HepG2 (cell line): ENCODE measurements around the gene SGO1. TPM values are rescaled to one million over a fixed set of nuclear protein-coding genes. Genes with fewer than 3 reads are reported as not detected.

Experiments used
- ATAC-seq: fragments of 200-7000 bp; cut with Tn5 transposase; 3 replicates; pipeline ENCODE4 v1.9.1; 2020; ENCODE audit warnings: mild to moderate bottlenecking, moderate library complexity
- BruUV-seq: library from RNA; stranded (reverse); fragments of 400-500 nt; replicated peaks from 2 replicates; lab custom pipeline; 2021; lab: Mats Ljungman, UMichigan
- CTCF ChIA-PET: fragments of 300-600 bp; formaldehyde crosslinking; extraction: SDS; loops from one replicate; lab custom pipeline; 2021; ENCODE audit warnings: low total read pairs, inconsistent platforms, low intra/inter-chr PET ratio; lab: Yijun Ruan, JAX
- POLR2A ChIA-PET: fragments of 350-600 bp; sonication (Branson Sonifier 250); formaldehyde crosslinking; loops from one replicate; lab custom pipeline; 2020; ENCODE audit warnings: antibody characterized with exemption, inconsistent platforms; lab: Yijun Ruan, JAX
- DNase-seq: peaks from one replicate; pipeline ENCODE4 v3.0.0-alpha.2; 2015; ENCODE audit warnings: low spot score
- FAIRE-seq: peaks from 3 replicates; lab custom pipeline; 2011; peaks lifted over from hg19 to GRCh38; lab: Jason Lieb, UNC
- H2AFZ ChIP-seq: one replicate; pipeline ENCODE4 v1.6.1; 2011; ENCODE audit warnings: low read length, inconsistent platforms
- H3K27ac ChIP-seq: fragments of 300-600 bp; 3 replicates; pipeline ENCODE4 v1.8.0; 2011; ENCODE audit warnings: mixed run types, mild to moderate bottlenecking, mixed read lengths, low read length, inconsistent platforms; ENCODE audit not compliant: insufficient read depth; ENCODE audit errors: extremely low read length
- H3K27me3 ChIP-seq, 2 experiments: fragments of 200-600 bp in 1 of 2; 2 replicates in 1 of 2; 3 replicates in 1 of 2; pipeline versions ENCODE4 v1.6.0 to v1.8.0; 2011; ENCODE audit warnings: low read length in 2 of 2, mild to moderate bottlenecking in 2 of 2, moderate library complexity in 2 of 2, inconsistent platforms in 1 of 2; ENCODE audit not compliant: insufficient read depth in 2 of 2, control insufficient read depth in 1 of 2
- H3K36me3 ChIP-seq, 2 experiments: fragments of 200-600 bp in 1 of 2; replicated peaks in 1 of 2; 2 replicates in 1 of 2; 3 replicates in 1 of 2; pipeline versions ENCODE4 v1.5.1 to v1.8.0; 2011; ENCODE audit warnings: low read length in 2 of 2, inconsistent platforms in 1 of 2; ENCODE audit not compliant: insufficient read depth in 2 of 2, control insufficient read depth in 1 of 2
- H3K4me1 ChIP-seq: 2 replicates; pipeline ENCODE4 v1.5.1; 2012; ENCODE audit warnings: low read length, inconsistent platforms; ENCODE audit not compliant: insufficient read depth
- H3K4me2 ChIP-seq: 2 replicates; pipeline ENCODE4 v1.6.0; 2011; ENCODE audit warnings: low read depth, low read length, inconsistent platforms
- H3K4me3 ChIP-seq, 3 experiments: fragments of 200-600 bp in 1 of 3; sonication (generic), shearing (Covaris generic) in 1 of 3; replicated peaks in 1 of 3; 2 replicates each; pipeline ENCODE4 v1.5.1; 2011 to 2016; ENCODE audit warnings: low read length in 3 of 3, inconsistent platforms in 2 of 3, low read depth in 2 of 3, mild to moderate bottlenecking in 2 of 3, control low read depth in 1 of 3, mixed read lengths in 1 of 3; ENCODE audit not compliant: insufficient read depth in 1 of 3
- H3K79me2 ChIP-seq: one replicate; pipeline ENCODE4 v1.6.1; 2011; ENCODE audit warnings: low read length, inconsistent platforms; ENCODE audit not compliant: insufficient read depth
- H3K9ac ChIP-seq: 2 replicates; pipeline ENCODE4 v1.6.0; 2011; ENCODE audit warnings: mild to moderate bottlenecking, low read depth, low read length, inconsistent platforms; ENCODE audit not compliant: insufficient read depth
- H3K9me3 ChIP-seq: 2 replicates; pipeline ENCODE4 v1.5.1; 2012; ENCODE audit warnings: mild to moderate bottlenecking, low read length
- H4K20me1 ChIP-seq: 2 replicates; pipeline ENCODE4 v1.6.0; 2011; ENCODE audit warnings: inconsistent platforms, mild to moderate bottlenecking, low read length, moderate library complexity; ENCODE audit not compliant: insufficient read depth
- ATF3 ChIP-seq: sonication (generic); formaldehyde crosslinking; IDR thresholded peaks from 2 replicates; pipeline ENCODE4 v1.4.0; 2020; ENCODE audit warnings: missing genetic modification reagents
- ATF4 ChIP-seq, 2 experiments: fragments of 450-650 bp in 1 of 2; sonication (generic) in 1 of 2; formaldehyde crosslinking; IDR thresholded peaks; 2 replicates each; pipeline versions ENCODE4 v1.5.0 to v1.8.0; 2020 to 2022; ENCODE audit warnings: mild to moderate bottlenecking in 1 of 2, missing genetic modification reagents in 1 of 2
- BHLHE40 ChIP-seq: IDR thresholded peaks from 2 replicates; pipeline ENCODE4 v1.6.1; 2011; ENCODE audit warnings: low read length, improper control_type of control experiment
- CEBPB ChIP-seq: IDR thresholded peaks from 2 replicates; pipeline ENCODE4 v1.6.1; 2011; ENCODE audit warnings: low read depth, low read length, improper control_type of control experiment, borderline replicate concordance
- CEBPG ChIP-seq: IDR thresholded peaks from 2 replicates; pipeline ENCODE4 v1.6.1; 2016
- EHMT2 ChIP-seq: fragments of 200-600 bp; sonication (generic); IDR thresholded peaks from 2 replicates; pipeline ENCODE4 v1.7.0; 2017; ENCODE audit warnings: antibody characterized with exemption, low read depth, low read length, borderline replicate concordance
- FOSL1 ChIP-seq: sonication (generic); formaldehyde crosslinking; IDR thresholded peaks from 2 replicates; pipeline ENCODE4 v1.9.0; 2021; ENCODE audit warnings: missing genetic modification reagents, borderline replicate concordance
- FOXO1 ChIP-seq: sonication (generic); formaldehyde crosslinking; IDR thresholded peaks from 2 replicates; pipeline ENCODE4 v1.4.0; 2020; ENCODE audit warnings: missing genetic modification reagents
- GATAD2A ChIP-seq: IDR thresholded peaks from 2 replicates; pipeline ENCODE4 v1.6.1; 2016
- GFI1 ChIP-seq: sonication (generic); formaldehyde crosslinking; IDR thresholded peaks from 2 replicates; pipeline ENCODE4 v1.5.0; 2020; ENCODE audit warnings: missing genetic modification reagents, mild to moderate bottlenecking, borderline replicate concordance
- HNRNPK ChIP-seq: fragments of 200-400 bp; formaldehyde crosslinking; IDR thresholded peaks from 2 replicates; pipeline ENCODE4 v1.6.1; 2018; ENCODE audit warnings: low read length, low read depth, moderate library complexity, mild to moderate bottlenecking; ENCODE audit not compliant: poor library complexity, severe bottlenecking
- JUNB ChIP-seq: sonication (generic); formaldehyde crosslinking; IDR thresholded peaks from 2 replicates; pipeline ENCODE4 v1.8.0; 2022; ENCODE audit warnings: missing genetic modification reagents, mild to moderate bottlenecking, borderline replicate concordance
- PHF20 ChIP-seq: sonication (generic); formaldehyde crosslinking; IDR thresholded peaks from 2 replicates; pipeline ENCODE4 v1.5.0; 2020; ENCODE audit warnings: mild to moderate bottlenecking, missing genetic modification reagents
- SNAI1 ChIP-seq: sonication (generic); formaldehyde crosslinking; IDR thresholded peaks from 2 replicates; pipeline ENCODE4 v1.5.0; 2020; ENCODE audit warnings: mild to moderate bottlenecking, missing genetic modification reagents, borderline replicate concordance
- SOX13 ChIP-seq, 3 experiments: fragments of 450-650 bp in 1 of 3; sonication (generic) in 1 of 3; formaldehyde crosslinking in 1 of 3; IDR thresholded peaks in 2 of 3; conservative IDR thresholded peaks in 1 of 3; 2 replicates each; pipeline versions ENCODE4 v1.5.0 to v1.6.1; 2016 to 2020; ENCODE audit warnings: antibody characterized with exemption in 1 of 3, mild to moderate bottlenecking in 1 of 3, missing compliant biosample characterization in 1 of 3, missing genetic modification reagents in 1 of 3, moderate library complexity in 1 of 3
- SOX5 ChIP-seq: IDR thresholded peaks from 2 replicates; pipeline ENCODE4 v1.6.1; 2016; ENCODE audit warnings: borderline replicate concordance
- SOX6 ChIP-seq, 2 experiments: fragments of 450-650 bp in 1 of 2; sonication (generic) in 1 of 2; formaldehyde crosslinking in 1 of 2; IDR thresholded peaks; 2 replicates each; pipeline versions ENCODE4 v1.4.0 to v1.6.1; 2017 to 2020; ENCODE audit warnings: antibody characterized with exemption in 1 of 2, mild to moderate bottlenecking in 1 of 2, missing genetic modification reagents in 1 of 2
- ZBTB43 ChIP-seq: sonication (generic); formaldehyde crosslinking; conservative IDR thresholded peaks from 2 replicates; pipeline ENCODE4 v1.4.0; 2020; ENCODE audit warnings: missing genetic modification reagents
- ZFP36L1 ChIP-seq: sonication (generic); formaldehyde crosslinking; IDR thresholded peaks from 2 replicates; pipeline ENCODE4 v1.8.0; 2022; ENCODE audit warnings: mild to moderate bottlenecking, missing genetic modification reagents, moderate library complexity
- ZFP36L2 ChIP-seq: sonication (generic); formaldehyde crosslinking; IDR thresholded peaks from 2 replicates; pipeline ENCODE4 v1.4.0; 2020; ENCODE audit warnings: missing genetic modification reagents
- ZNF101 ChIP-seq: sonication (generic); formaldehyde crosslinking; IDR thresholded peaks from 2 replicates; pipeline ENCODE4 v1.4.0; 2020; ENCODE audit warnings: mild to moderate bottlenecking, low read depth, missing genetic modification reagents, borderline replicate concordance
- ZNF367 ChIP-seq: sonication (generic); formaldehyde crosslinking; IDR thresholded peaks from 2 replicates; pipeline ENCODE4 v1.4.0; 2020; ENCODE audit warnings: missing genetic modification reagents, borderline replicate concordance
- ZNF501 ChIP-seq: sonication (generic); formaldehyde crosslinking; IDR thresholded peaks from 2 replicates; pipeline ENCODE4 v1.5.1; 2020; ENCODE audit warnings: mild to moderate bottlenecking, moderate library complexity, missing genetic modification reagents
- ZNF879 ChIP-seq: sonication (generic); formaldehyde crosslinking; IDR thresholded peaks from 2 replicates; pipeline ENCODE4 v1.8.1; 2023; ENCODE audit warnings: missing genetic modification reagents
- WGBS: methylation state at CpG from one replicate; pipeline ENCODE4 v1.1.6; 2017; ENCODE audit warnings: low lambda C conversion rate; 5-methylcytosine and 5-hydroxymethylcytosine counted together
- in situ Hi-C: cut with HindIII; loops from 2 replicates; pipeline ENCODE4 v1.10.0; 2017; ENCODE audit warnings: low pct_unique_long_range_greater_than_20kb; ENCODE audit not compliant: extremely low pct_ligation_motif_present
- intact Hi-C: fragments of 100-400 bp; cut with micrococcal nuclease; formaldehyde crosslinking; loops from one replicate; pipeline ENCODE4 v1.10.0; 2022; ENCODE audit not compliant: unreplicated experiment
- polyA plus RNA-seq, 8 experiments: library from polyadenylated mRNA; depleted of rRNA in 3 of 8; stranded (reverse) in 7 of 8; unstranded in 1 of 8; fragments of >200 nt; fragmentation: Illumina TruSeq in 4 of 8; extraction: Trizol in 4 of 8; gene quantifications; 2 replicates each; pipeline versions ENCODE4 v1.2.1 to v1.2.3, GENCODE V29; 2011 to 2016; ENCODE audit warnings: low read depth in 4 of 8, missing spikeins in 1 of 8, mixed read lengths in 1 of 8; ENCODE audit not compliant: insufficient read depth in 1 of 8
- total RNA-seq, 5 experiments: library from RNA; depleted of rRNA; stranded (reverse); fragments of >200 nt; fragmentation: Illumina TruSeq; extraction: Trizol; gene quantifications; 2 replicates each; pipeline ENCODE4 v1.2.3, GENCODE V29; 2016; ENCODE audit warnings: low read depth in 1 of 5

The SGO1 gene
- total and polyA plus RNA-seq, 2 of the 13 experiments (the other 11 are each of a cell fraction or from before 2014, with no cell fraction given): 2.1 to 16.1 TPM

GRCh38 chr3:20142517-20142916 lies 43.5 kb downstream of the SGO1 start:
- Histone ChIP-seq H3K27me3 (no peaks in the 10 kb centered on the region), H2AFZ (no peak overlapping the region), H3K9me3 (no peaks in the 10 kb centered on the region), H3K4me3 (no peak overlapping the region), H3K27ac (no peak overlapping the region), H3K9ac (no peak overlapping the region), H3K4me2 (peak overlapping the region; percentile 11; the same call in 1 of the 2 replicates), H3K36me3 (no peaks in the 10 kb centered on the region), H3K4me1 (peaks cover 23% of the 10 kb centered on the region), H3K79me2 (no peaks in the 10 kb centered on the region), H4K20me1 (no peaks in the 10 kb centered on the region)
- CTCF ChIA-PET: no interaction called here
- POLR2A ChIA-PET: no interaction called here
- intact Hi-C loops (no loop called here), in situ Hi-C loops (no loop called here)
- peak; percentile 85 for ATAC-seq
- BruUV-seq: no TSS peak
- FAIRE-seq: peak; percentile 37
- DNase-seq: peak; percentile 76
- 30% methylated on average over 4 of the region's 4 CpGs for WGBS
- TF ChIP-seq FOSL1 (CRISPR knock-in tag) (no peak), HNRNPK (no peak), CEBPB (peak; percentile 36; the same call in 1 of the 2 replicates), FOXO1 (CRISPR knock-in tag) (0 out of 2 replicates have a peak, but pooled peaks have one; percentile 19), EHMT2 (peak; percentile 49; the same call in 1 of the 2 replicates), PHF20 (CRISPR knock-in tag) (no peak), ZNF101 (no peak), SOX6 (IDR thresholded peaks at IDR 0.05) (no peak), SOX6 (CRISPR knock-in tag; IDR thresholded peaks at IDR 0.05) (peak; percentile 75), ZNF367 (CRISPR knock-in tag) (no peak), ATF4 (CRISPR knock-in tag; IDR thresholded peaks at IDR 0.05) (peak in 1 of 2 experiments; percentile 48; a peak in 1 of 4 replicates), ZNF501 (no peak), GATAD2A (CRISPR knock-in tag) (peak; percentile 47), ZFP36L2 (CRISPR knock-in tag) (no peak), GFI1 (CRISPR knock-in tag) (peak; percentile 73; the same call in 1 of the 2 replicates), ATF3 (CRISPR knock-in tag) (0 out of 2 replicates have a peak, but pooled peaks have one; percentile 37), SNAI1 (CRISPR knock-in tag) (no peak), ZBTB43 (CRISPR knock-in tag) (no peak), JUNB (CRISPR knock-in tag) (0 out of 2 replicates have a peak, but pooled peaks have one; percentile 16), SOX5 (CRISPR knock-in tag) (peak; percentile 78; the same call in 1 of the 2 replicates), BHLHE40 (0 out of 2 replicates have a peak, but pooled peaks have one; percentile 38), ZNF879 (CRISPR knock-in tag) (no peak), CEBPG (CRISPR knock-in tag) (peak; percentile 59), SOX13 (IDR thresholded peaks at IDR 0.05) (no peak), SOX13 (CRISPR knock-in tag; conservative IDR thresholded peaks at IDR 0.05 in 1 of 2, IDR thresholded peaks at IDR 0.05 in 1 of 2) (peak in 1 of 2 experiments; percentile 75; a peak in 2 of 4 replicates), ZFP36L1 (CRISPR knock-in tag) (no peak)
